ENCODE results near the gene PODN.

Gene PODN

DNA sequence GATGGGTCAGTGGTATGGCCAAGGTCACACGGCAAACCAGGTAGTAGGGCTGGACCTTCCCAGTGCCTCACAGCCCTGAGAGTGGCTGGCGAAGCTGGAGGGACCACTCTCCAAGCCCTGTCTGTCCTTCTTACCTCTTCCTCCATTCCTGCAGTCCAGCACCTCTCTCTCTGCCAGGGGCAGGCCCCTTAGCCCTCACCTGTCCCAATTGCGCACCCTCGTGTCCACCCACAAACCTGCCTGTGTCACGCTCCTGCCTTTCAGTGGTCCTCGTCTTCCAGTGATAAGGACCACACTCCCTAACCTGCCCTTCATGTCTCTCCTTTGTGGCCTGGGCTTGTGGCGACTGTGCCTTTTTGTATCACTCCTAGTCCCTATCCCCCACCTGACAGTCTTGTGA is 3.4 kb downstream of the PODN start:
- TF ChIP-seq, protein P1, sequence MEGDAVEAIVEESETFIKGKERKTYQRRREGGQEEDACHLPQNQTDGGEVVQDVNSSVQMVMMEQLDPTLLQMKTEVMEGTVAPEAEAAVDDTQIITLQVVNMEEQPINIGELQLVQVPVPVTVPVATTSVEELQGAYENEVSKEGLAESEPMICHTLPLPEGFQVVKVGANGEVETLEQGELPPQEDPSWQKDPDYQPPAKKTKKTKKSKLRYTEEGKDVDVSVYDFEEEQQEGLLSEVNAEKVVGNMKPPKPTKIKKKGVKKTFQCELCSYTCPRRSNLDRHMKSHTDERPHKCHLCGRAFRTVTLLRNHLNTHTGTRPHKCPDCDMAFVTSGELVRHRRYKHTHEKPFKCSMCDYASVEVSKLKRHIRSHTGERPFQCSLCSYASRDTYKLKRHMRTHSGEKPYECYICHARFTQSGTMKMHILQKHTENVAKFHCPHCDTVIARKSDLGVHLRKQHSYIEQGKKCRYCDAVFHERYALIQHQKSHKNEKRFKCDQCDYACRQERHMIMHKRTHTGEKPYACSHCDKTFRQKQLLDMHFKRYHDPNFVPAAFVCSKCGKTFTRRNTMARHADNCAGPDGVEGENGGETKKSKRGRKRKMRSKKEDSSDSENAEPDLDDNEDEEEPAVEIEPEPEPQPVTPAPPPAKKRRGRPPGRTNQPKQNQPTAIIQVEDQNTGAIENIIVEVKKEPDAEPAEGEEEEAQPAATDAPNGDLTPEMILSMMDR (IDR thresholded peaks at IDR 0.05) = no peak

DNA sequence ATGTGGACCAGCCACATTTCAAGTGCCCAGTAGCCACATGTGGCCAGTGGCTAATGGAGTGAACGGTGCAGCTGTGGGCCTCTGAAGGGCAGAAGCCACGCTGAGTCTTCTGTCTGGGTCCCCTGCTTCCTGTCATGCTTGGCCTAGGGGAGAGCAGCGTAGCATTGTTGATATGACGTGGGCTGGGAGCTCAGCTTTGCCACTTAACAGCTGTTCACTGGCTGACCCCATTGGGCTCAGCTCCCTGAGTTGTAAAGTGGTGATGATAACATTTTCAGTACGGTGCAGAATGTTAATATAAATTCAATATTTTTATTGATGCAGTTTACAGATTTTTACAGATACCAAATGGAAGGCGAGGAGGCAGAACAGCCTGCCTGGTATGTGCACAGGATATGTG is 4.5 kb downstream of the PODN start:
- H3K4me2 ChIP-seq (ENCODE audit: low read length) = no peak overlapping the region
- H3K9me3 ChIP-seq (ENCODE audit: control insufficient read depth, low read length) = no peaks in the 10 kb centered on the region
- H3K79me2 ChIP-seq = no peaks in the 10 kb centered on the region
- H3K36me3 ChIP-seq (ENCODE audit: control insufficient read depth, insufficient read depth, low read length) = no peaks in the 10 kb centered on the region
- no peak overlapping the region for H2AFZ ChIP-seq
- TF ChIP-seq, protein P1 (IDR thresholded peaks at IDR 0.05) = no peak
- H3K27ac ChIP-seq = no peak overlapping the region
- no peaks in the 10 kb centered on the region for H3K4me1 ChIP-seq
- no peaks in the 10 kb centered on the region for H3K27me3 ChIP-seq (ENCODE audit: control insufficient read depth, insufficient read depth, low read length)
- no peak overlapping the region for H3K9ac ChIP-seq
- no peak overlapping the region for H3K4me3 ChIP-seq (ENCODE audit: low read depth, low read length)

More for the DNA sequence above, 3.4 kb downstream of the PODN start:
- no peaks in the 10 kb centered on the region for H3K4me1 ChIP-seq
- no peak overlapping the region for H3K9ac ChIP-seq
- H2AFZ ChIP-seq = no peak overlapping the region
- H3K9me3 ChIP-seq (ENCODE audit: control insufficient read depth, low read length) = no peaks in the 10 kb centered on the region
- no peaks in the 10 kb centered on the region for H3K36me3 ChIP-seq (ENCODE audit: control insufficient read depth, insufficient read depth, low read length)
- H3K4me2 ChIP-seq (ENCODE audit: low read length) = no peak overlapping the region
- H3K27me3 ChIP-seq (ENCODE audit: control insufficient read depth, insufficient read depth, low read length) = no peaks in the 10 kb centered on the region
- no peak overlapping the region for H3K27ac ChIP-seq
- H3K4me3 ChIP-seq (ENCODE audit: low read depth, low read length) = no peak overlapping the region
- H3K79me2 ChIP-seq = no peaks in the 10 kb centered on the region

DNA sequence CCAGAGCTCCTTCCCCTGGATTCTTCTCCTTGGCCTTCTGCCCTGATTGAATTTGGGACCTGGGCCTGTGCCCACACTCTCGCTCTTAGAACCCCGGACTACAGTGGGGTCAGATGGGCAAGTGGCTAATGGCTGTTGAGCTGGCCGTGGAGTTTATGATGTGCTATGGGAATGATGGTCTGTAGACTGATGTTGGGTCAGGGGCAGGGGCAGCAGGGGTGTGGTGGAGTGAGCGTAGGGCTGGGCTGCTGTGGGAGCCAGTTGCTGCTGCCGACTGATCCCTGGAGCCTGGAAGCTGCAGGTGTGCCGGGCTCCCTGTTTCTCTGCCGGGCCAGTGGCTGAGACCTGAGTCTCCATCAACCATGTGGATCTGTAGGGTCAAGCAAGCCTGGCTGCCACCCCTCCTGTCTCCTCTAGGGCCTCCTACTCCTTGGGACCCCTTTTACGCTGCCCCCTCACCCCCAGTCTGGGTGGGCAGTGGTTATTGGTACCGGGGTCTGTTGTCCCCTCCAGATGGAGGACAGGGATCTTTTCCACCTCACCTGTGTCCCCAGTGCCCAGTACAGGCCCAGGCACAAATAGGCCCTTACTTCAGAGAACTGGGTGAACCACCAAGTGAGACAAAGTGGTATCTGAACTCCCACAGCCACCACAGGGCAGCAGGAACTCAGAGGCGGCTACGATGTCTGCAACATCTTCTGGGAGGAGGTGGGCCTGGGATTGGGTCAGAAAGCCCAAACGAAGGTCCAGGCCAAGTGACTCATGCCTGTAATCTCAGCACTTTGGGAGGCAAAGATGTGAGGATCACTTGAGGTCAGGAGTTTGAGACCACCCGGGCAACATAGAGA is 5.1 kb downstream of the PODN start:
- no peak overlapping the region for H3K27ac ChIP-seq
- H3K4me2 ChIP-seq (ENCODE audit: low read length) = no peak overlapping the region
- no peaks in the 10 kb centered on the region for H3K9me3 ChIP-seq (ENCODE audit: control insufficient read depth, low read length)
- H3K9ac ChIP-seq = no peak overlapping the region
- H3K36me3 ChIP-seq (ENCODE audit: control insufficient read depth, insufficient read depth, low read length) = no peaks in the 10 kb centered on the region
- no peaks in the 10 kb centered on the region for H3K79me2 ChIP-seq
- H3K4me3 ChIP-seq (ENCODE audit: low read depth, low read length) = no peak overlapping the region
- H2AFZ ChIP-seq = no peak overlapping the region
- TF ChIP-seq, protein P1 (IDR thresholded peaks at IDR 0.05) = no peak
- no peaks in the 10 kb centered on the region for H3K4me1 ChIP-seq
- H3K27me3 ChIP-seq (ENCODE audit: control insufficient read depth, insufficient read depth, low read length) = no peaks in the 10 kb centered on the region

DNA sequence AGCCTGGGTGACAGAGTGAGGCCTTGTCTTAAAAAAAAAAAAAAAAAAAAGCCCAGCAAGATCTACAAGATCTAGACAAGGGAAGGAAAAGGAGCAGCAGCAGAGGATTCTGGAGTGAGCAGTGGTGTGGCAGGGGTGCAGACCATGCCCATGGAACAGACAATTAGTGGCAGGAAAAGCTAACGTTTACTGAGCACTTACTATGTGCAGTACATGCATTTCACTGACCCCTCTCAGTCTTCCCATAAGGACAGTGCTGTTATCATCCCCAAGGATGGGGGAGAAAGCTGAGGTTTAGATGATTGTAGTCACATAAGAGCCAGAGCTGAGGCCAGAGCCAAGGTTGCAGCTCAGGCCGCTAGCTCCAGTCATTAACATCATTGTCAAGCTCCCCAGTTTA is 5.9 kb downstream of the PODN start:
- TF ChIP-seq, protein P1 (IDR thresholded peaks at IDR 0.05) = no peak
- H3K27me3 ChIP-seq (ENCODE audit: control insufficient read depth, insufficient read depth, low read length) = no peaks in the 10 kb centered on the region
- H3K4me2 ChIP-seq (ENCODE audit: low read length) = no peak overlapping the region
- no peak overlapping the region for H3K27ac ChIP-seq
- H3K9ac ChIP-seq = no peak overlapping the region
- H3K79me2 ChIP-seq = no peaks in the 10 kb centered on the region
- H3K4me3 ChIP-seq (ENCODE audit: low read depth, low read length) = no peak overlapping the region
- H2AFZ ChIP-seq = no peak overlapping the region
- no peaks in the 10 kb centered on the region for H3K4me1 ChIP-seq
- H3K9me3 ChIP-seq (ENCODE audit: control insufficient read depth, low read length) = no peaks in the 10 kb centered on the region
- no peaks in the 10 kb centered on the region for H3K36me3 ChIP-seq (ENCODE audit: control insufficient read depth, insufficient read depth, low read length)

Measured in parathyroid adenoma (tissue), 2 donors.